K562 (cell line): ENCODE data around the gene ATRIP.

Experiments used
- CHD2 ChIP-seq: IDR thresholded peaks from 2 replicates; pipeline ENCODE4 v1.6.1; 2011; ENCODE audit warnings: low read depth, low read length
- HDAC6 ChIP-seq: IDR thresholded peaks from 2 replicates; pipeline ENCODE4 v1.6.1; 2012; ENCODE audit warnings: low read depth, mild to moderate bottlenecking, control low read depth, inconsistent platforms, low read length, moderate library complexity
- KHSRP ChIP-seq: fragments of 450-650 bp; IDR thresholded peaks from 2 replicates; pipeline ENCODE4 v1.6.1; 2017
- SP1 ChIP-seq: sonication (generic); formaldehyde crosslinking; IDR thresholded peaks from 2 replicates; pipeline ENCODE4 v1.8.1; 2022; ENCODE audit warnings: mild to moderate bottlenecking, missing genetic modification reagents
- TBL1XR1 ChIP-seq, 2 experiments: IDR thresholded peaks; 2 replicates each; pipeline ENCODE4 v1.6.1; 2012; ENCODE audit warnings: improper control_type of control experiment in 2 of 2, low read length in 2 of 2, mild to moderate bottlenecking in 1 of 2
- ZKSCAN1 ChIP-seq: fragments of 150-350 bp; IDR thresholded peaks from 2 replicates; pipeline ENCODE4 v1.6.1; 2016; ENCODE audit warnings: low read depth, low read length

GRCh38 chr3:48493203-48493501 lies 46.6 kb downstream of the ATRIP start:
- no peak for TF ChIP-seq ZKSCAN1
- no peak for TF ChIP-seq TBL1XR1 (IDR thresholded peaks at IDR 0.05; ENCODE audit: low read length in 2 of 2)
- no peak for TF ChIP-seq SP1
- no peak for TF ChIP-seq HDAC6
- TF ChIP-seq CHD2 = no peak
- no peak for TF ChIP-seq KHSRP
